ENCODE data around the gene C6orf52. TPM values are rescaled to one million over a fixed set of nuclear protein-coding genes. Genes with fewer than 3 reads are reported as not detected.

The C6orf52 gene
- total and polyA plus RNA-seq, 2 experiments from 2014 or later: 0.75 TPM; not detected in 1

DNA sequence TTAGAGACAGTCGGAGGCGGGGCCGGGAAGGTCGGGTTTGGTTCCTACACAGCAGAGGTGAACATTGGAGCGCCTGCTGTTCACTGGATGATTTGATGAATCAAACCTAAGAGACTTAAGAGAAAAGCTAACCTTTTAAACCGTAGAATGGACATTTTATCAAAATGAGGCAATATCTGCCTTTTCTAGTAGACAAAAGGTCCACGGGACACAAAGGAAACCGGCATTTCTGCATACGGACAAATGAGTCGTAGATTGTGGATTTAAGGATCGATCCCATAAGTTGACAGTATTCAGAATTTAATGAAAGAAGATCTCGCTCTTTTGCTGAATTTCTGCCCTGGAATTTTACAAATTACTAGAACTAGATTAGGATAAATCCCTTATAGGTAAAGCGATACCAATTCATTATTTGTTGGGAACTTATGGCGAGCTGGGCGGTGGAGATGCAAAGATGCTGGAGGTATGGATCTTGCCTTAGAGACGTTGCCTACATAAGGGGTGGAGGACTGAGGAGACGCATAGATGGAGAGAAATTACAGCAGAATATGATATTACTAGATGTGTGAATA is 756 bp upstream of the C6orf52 start:
- Histone ChIP-seq H3K4me3 (peak overlapping the region; percentile 91), H3K36me3 (ENCODE audit: low read depth) (no peaks in the 10 kb centered on the region), H3K9ac (peak overlapping the region; percentile 91), H3K9me2 (ENCODE audit: insufficient read depth) (no peaks in the 10 kb centered on the region), H3K4me1 (ENCODE audit: insufficient read depth) (peaks cover 18% of the 10 kb centered on the region), H3K27me3 (replicated peaks; ENCODE audit: insufficient read depth) (no peaks in the 10 kb centered on the region), H4K20me1 (ENCODE audit: insufficient read depth) (no peaks in the 10 kb centered on the region), H3K79me2 (ENCODE audit: insufficient read depth) (peaks cover 71% of the 10 kb centered on the region), H3K4me2 (ENCODE audit: unreplicated experiment) (peak overlapping the region; percentile 87), H3F3A (ENCODE audit: insufficient read depth) (no peaks in the 10 kb centered on the region), H2AFZ (peak overlapping the region; percentile 89), H3K27ac (peak overlapping the region; percentile 96), H3K9me3 (ENCODE audit: low read depth) (no peaks in the 10 kb centered on the region)
- WGBS, 2 experiments (ENCODE audit: low coverage in 1 of 2, low lambda C conversion rate in 2 of 2, missing lambda C conversion rate in 2 of 2): 2% methylated on average over 17 of the region's 17 CpGs
- in situ Hi-C loops (cut with MboI): no loop called here
- DNase-seq: peak; percentile 25
- TF ChIP-seq EZH2phosphoT487 (IDR thresholded peaks at IDR 0.05; ENCODE audit: insufficient read depth, low read depth): no peak
- no peak for TF ChIP-seq EZH2 (IDR thresholded peaks at IDR 0.05; ENCODE audit: insufficient read depth, poor library complexity, severe bottlenecking)

DNA sequence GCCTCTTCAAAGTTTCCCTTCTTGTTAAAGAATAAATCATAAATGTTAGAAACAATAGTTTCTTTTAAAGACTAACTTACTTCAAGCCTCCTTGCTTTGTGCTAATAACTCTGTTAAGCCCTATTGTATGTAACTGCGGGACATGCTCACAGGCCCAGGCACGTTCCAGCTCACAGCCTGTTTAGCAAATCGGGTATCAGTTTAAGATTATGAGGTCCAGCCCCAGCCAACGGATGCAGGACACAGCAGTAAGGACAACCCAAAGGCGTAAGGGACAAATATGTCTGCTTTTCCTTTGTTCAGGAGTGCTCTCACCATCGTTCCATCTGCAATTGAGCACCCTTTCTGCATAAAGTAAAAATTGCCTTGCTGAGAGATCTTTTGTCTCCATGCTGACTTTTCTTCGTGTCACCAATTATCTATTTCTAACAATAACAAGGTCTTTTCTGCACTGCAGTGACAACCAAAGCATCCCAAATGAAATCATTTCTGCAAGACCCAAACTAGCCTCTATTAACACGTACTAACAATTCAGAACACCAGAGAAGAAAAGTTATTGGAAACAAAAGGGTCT is 1.4 kb downstream of the C6orf52 start:
- Histone ChIP-seq H3K9me3 (ENCODE audit: low read depth) (no peaks in the 10 kb centered on the region), H3K4me2 (ENCODE audit: unreplicated experiment) (peak overlapping the region; percentile 87), H3K36me3 (ENCODE audit: low read depth) (no peaks in the 10 kb centered on the region), H3K9me2 (ENCODE audit: insufficient read depth) (no peaks in the 10 kb centered on the region), H3F3A (ENCODE audit: insufficient read depth) (no peaks in the 10 kb centered on the region), H3K27me3 (replicated peaks; ENCODE audit: insufficient read depth) (no peaks in the 10 kb centered on the region), H4K20me1 (ENCODE audit: insufficient read depth) (no peaks in the 10 kb centered on the region), H3K4me3 (peak overlapping the region; percentile 91), H3K27ac (no peak overlapping the region), H3K9ac (peak overlapping the region; percentile 91), H3K4me1 (ENCODE audit: insufficient read depth) (peaks cover 18% of the 10 kb centered on the region), H2AFZ (peak overlapping the region; percentile 89), H3K79me2 (ENCODE audit: insufficient read depth) (peaks cover 50% of the 10 kb centered on the region)
- in situ Hi-C loops (cut with MboI): no loop called here
- TF ChIP-seq EZH2phosphoT487 (IDR thresholded peaks at IDR 0.05; ENCODE audit: insufficient read depth, low read depth): no peak
- no peak for TF ChIP-seq EZH2 (IDR thresholded peaks at IDR 0.05; ENCODE audit: insufficient read depth, poor library complexity, severe bottlenecking)
- DNase-seq: no peak
- 98 to 99% methylated on average over 8 of the region's 8 CpGs for WGBS, 2 experiments (ENCODE audit: low coverage in 1 of 2, low lambda C conversion rate in 2 of 2, missing lambda C conversion rate in 2 of 2)

DNA sequence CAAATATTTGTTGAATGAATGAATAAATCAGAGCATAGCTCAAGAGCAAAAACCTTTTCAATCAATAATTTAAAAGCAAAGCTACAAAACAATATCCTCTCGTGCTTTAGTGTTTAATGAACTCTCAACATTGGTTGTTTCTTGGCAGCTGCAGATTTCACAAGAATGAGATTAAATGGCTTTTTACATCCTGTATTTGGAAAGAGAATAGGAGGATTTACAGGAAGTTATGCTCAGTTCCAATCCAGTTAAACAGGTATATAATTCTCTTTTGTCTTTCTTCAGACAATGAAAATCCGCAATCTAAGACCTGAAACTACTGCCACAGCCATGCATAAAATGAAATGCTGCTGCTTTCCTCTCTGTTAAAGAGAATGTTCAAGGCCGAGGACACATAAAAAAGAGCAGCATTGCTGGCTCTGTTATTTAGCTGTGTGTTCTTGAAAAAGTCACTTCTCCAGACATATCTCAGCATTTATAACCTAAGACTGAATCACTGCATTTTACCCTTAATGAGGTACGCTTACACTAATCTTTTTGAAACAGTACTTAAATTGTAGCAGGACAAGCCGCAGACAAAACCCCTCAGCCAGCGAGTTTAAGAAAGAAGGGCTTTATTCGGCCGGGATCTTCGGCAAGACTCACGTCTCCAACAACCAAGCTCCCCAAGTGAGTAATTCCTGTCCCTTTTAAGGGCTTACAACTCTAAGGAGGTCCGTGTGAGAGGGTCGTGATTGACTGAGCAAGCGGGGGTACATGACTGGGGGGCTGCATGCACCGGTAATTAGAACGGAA is 3.6 kb downstream of the C6orf52 start:
- Histone ChIP-seq H4K20me1 (ENCODE audit: insufficient read depth) (no peaks in the 10 kb centered on the region), H3K36me3 (ENCODE audit: low read depth) (no peaks in the 10 kb centered on the region), H3K9me3 (ENCODE audit: low read depth) (no peaks in the 10 kb centered on the region), H3K4me2 (ENCODE audit: unreplicated experiment) (no peak overlapping the region), H3K4me1 (ENCODE audit: insufficient read depth) (peaks cover 10% of the 10 kb centered on the region), H3F3A (ENCODE audit: insufficient read depth) (no peaks in the 10 kb centered on the region), H3K27ac (no peak overlapping the region), H3K9ac (no peak overlapping the region), H2AFZ (no peak overlapping the region), H3K9me2 (ENCODE audit: insufficient read depth) (no peaks in the 10 kb centered on the region), H3K79me2 (ENCODE audit: insufficient read depth) (peaks cover 28% of the 10 kb centered on the region), H3K4me3 (no peak overlapping the region), H3K27me3 (replicated peaks; ENCODE audit: insufficient read depth) (no peaks in the 10 kb centered on the region)
- 73% methylated on average over 15 of the region's 15 CpGs for WGBS, 2 experiments (ENCODE audit: low coverage in 1 of 2, low lambda C conversion rate in 2 of 2, missing lambda C conversion rate in 2 of 2)
- in situ Hi-C loops (cut with MboI): no loop called here
- no peak for DNase-seq
- TF ChIP-seq EZH2phosphoT487 (IDR thresholded peaks at IDR 0.05; ENCODE audit: insufficient read depth, low read depth) (no peak), EZH2 (IDR thresholded peaks at IDR 0.05; ENCODE audit: insufficient read depth, poor library complexity, severe bottlenecking) (no peak)

DNA sequence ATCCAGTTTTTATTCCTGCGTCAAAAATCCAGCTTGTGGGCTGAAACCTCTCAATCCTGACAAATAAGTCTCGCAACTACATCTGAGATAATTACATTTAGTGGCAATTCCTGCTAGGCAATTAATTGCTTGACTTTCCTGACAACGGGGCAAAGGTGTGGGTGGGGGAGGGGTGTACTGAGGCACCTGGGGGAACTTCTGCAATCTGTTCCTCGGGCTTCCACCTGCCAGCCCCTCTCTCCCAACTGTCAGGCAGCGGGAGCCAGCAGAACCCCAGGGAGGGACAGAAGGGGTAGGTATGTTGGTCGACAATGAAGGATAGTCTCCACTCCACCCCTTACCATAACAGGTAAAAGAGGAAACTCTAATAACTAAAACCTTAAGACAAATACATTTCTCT is 6.8 kb downstream of the C6orf52 start:
- H4K20me1 ChIP-seq (ENCODE audit: insufficient read depth): no peaks in the 10 kb centered on the region
- no peaks in the 10 kb centered on the region for H3K4me1 ChIP-seq (ENCODE audit: insufficient read depth)
- no peak overlapping the region for H3K27ac ChIP-seq
- no peak overlapping the region for H2AFZ ChIP-seq
- WGBS, 2 experiments (ENCODE audit: low coverage in 1 of 2, low lambda C conversion rate in 2 of 2, missing lambda C conversion rate in 2 of 2): 47 to 48% methylated on average over 6 of the region's 6 CpGs
- H3K4me3 ChIP-seq: no peak overlapping the region
- H3K36me3 ChIP-seq (ENCODE audit: low read depth): no peaks in the 10 kb centered on the region
- H3K4me2 ChIP-seq (ENCODE audit: unreplicated experiment): no peak overlapping the region
- no peaks in the 10 kb centered on the region for H3K9me3 ChIP-seq (ENCODE audit: low read depth)
- H3K27me3 ChIP-seq (replicated peaks; ENCODE audit: insufficient read depth): no peaks in the 10 kb centered on the region
- no peaks in the 10 kb centered on the region for H3K9me2 ChIP-seq (ENCODE audit: insufficient read depth)
- no peaks in the 10 kb centered on the region for H3F3A ChIP-seq (ENCODE audit: insufficient read depth)
- TF ChIP-seq EZH2phosphoT487 (IDR thresholded peaks at IDR 0.05; ENCODE audit: insufficient read depth, low read depth) (no peak), EZH2 (IDR thresholded peaks at IDR 0.05; ENCODE audit: insufficient read depth, poor library complexity, severe bottlenecking) (no peak)
- H3K79me2 ChIP-seq (ENCODE audit: insufficient read depth): peaks cover 3% of the 10 kb centered on the region; the same call in 1 of the 2 replicates
- in situ Hi-C loops (cut with MboI): no loop called here
- no peak for DNase-seq
- no peak overlapping the region for H3K9ac ChIP-seq
